Breast epithelium (tissue), 3 donors: ENCODE measurements around the gene ANKRD23.

Experiments used
- POLR2A ChIP-seq: fragments of 450-650 bp; IDR thresholded peaks from one replicate; pipeline ENCODE4 v1.6.1; 2016; ENCODE audit warnings: antibody characterized with exemption, mild to moderate bottlenecking, moderate library complexity
- POLR2AphosphoS5 ChIP-seq, 3 donors: sonication (generic); formaldehyde crosslinking; IDR thresholded peaks; one replicate each; pipeline ENCODE4 v1.6.1; 2017; ENCODE audit warnings: antibody characterized with exemption in 3 of 3
- TF ChIP-seq, protein P1 (sequence below), 3 donors: fragments of 450-650 bp; IDR thresholded peaks; one replicate each; pipeline ENCODE4 v1.5.1; 2016 to 2017; ENCODE audit warnings: antibody characterized with exemption in 3 of 3, mild to moderate bottlenecking in 3 of 3, moderate library complexity in 3 of 3

DNA sequence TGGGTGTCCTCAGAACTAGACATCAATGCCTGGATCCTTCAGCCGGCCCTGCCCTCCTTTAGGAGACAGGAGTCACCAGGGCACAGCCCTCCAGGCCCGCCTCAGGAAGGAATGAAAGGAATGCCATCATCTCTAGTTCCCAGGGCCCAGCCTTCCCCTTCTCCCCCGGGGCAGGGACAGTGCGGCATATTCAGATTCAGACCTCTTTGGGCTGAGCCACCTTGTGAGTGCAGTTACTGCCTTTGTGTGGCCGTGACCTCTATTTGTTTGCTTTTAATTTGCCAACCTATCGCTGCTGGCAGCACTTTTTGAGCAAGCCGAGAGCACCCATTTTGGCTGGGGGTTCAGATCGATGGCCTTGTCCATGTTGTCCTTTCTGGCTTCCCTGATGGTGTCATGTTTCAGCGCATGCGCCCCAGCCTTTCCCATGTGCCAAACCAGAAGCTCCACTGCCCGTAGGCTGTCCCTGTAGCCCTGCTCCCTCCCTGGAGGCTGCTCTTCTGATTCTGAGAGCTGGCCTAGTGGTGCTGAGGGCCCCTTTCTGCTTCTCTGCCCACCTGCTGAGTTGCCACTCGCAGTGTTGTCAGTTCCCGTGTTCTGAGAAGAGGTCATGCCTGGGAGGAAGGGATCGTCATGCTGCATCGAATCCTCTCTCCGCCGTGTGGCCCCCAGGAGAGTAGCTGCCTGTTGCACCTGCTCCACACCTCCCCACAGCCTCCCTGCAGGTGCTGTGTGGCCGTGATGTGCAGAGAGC lies 10.9 kb downstream of the ANKRD23 start:
- TF ChIP-seq, protein P1, sequence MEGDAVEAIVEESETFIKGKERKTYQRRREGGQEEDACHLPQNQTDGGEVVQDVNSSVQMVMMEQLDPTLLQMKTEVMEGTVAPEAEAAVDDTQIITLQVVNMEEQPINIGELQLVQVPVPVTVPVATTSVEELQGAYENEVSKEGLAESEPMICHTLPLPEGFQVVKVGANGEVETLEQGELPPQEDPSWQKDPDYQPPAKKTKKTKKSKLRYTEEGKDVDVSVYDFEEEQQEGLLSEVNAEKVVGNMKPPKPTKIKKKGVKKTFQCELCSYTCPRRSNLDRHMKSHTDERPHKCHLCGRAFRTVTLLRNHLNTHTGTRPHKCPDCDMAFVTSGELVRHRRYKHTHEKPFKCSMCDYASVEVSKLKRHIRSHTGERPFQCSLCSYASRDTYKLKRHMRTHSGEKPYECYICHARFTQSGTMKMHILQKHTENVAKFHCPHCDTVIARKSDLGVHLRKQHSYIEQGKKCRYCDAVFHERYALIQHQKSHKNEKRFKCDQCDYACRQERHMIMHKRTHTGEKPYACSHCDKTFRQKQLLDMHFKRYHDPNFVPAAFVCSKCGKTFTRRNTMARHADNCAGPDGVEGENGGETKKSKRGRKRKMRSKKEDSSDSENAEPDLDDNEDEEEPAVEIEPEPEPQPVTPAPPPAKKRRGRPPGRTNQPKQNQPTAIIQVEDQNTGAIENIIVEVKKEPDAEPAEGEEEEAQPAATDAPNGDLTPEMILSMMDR (IDR thresholded peaks at IDR 0.05): no peak
- TF ChIP-seq POLR2AphosphoS5 (IDR thresholded peaks at IDR 0.05) (peak in 1 of 3 donors; percentile 13), POLR2A (no peak)
